ENCODE data around the gene UBQLNL.

Gene UBQLNL

GRCh38 chr11:5528495-5528894, 12.0 kb upstream of the UBQLNL start:
- no peak for DNase-seq
- TF ChIP-seq GATA1 (IDR thresholded peaks at IDR 0.05; ENCODE audit: low read depth, low read length) (no peak), POLR2A (IDR thresholded peaks at IDR 0.05; ENCODE audit: low read length) (no peak)

DNA sequence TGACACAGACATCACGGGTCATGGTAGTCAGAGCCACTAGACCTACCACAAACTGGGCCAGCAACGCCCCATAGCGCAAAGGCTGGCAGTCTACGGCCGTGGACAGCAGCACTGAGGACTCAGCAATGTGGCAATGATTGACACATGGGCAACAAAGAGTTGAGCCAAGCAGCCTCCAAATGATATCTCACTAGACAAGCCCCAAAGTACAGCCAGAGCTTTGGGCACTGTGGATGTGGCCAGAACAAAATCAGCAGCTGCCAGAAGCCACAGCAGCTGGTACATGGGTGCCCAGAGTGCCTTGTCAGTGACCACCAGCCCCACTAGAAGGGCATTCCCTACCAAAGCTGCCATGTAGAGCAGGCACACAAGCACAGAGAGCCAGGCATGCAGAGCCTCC, 11.2 kb upstream of the UBQLNL start:
- TF ChIP-seq POLR2A (IDR thresholded peaks at IDR 0.05; ENCODE audit: low read length) (no peak), GATA1 (IDR thresholded peaks at IDR 0.05; ENCODE audit: low read depth, low read length) (no peak)
- no peak for DNase-seq

- no peak for DNase-seq
These were observed 8.3 kb upstream of the UBQLNL start for GRCh38 chr11:5524756-5525155.

GRCh38 chr11:5522308-5522707, 5.8 kb upstream of the UBQLNL start:
- TF ChIP-seq POLR2A (IDR thresholded peaks at IDR 0.05; ENCODE audit: low read length) = no peak
- no peak for TF ChIP-seq GATA1 (IDR thresholded peaks at IDR 0.05; ENCODE audit: low read depth, low read length)
- DNase-seq = no peak

More at GRCh38 chr11:5524756-5525155, 8.3 kb upstream of the UBQLNL start:
- TF ChIP-seq POLR2A (IDR thresholded peaks at IDR 0.05; ENCODE audit: low read length) = no peak
- TF ChIP-seq GATA1 (IDR thresholded peaks at IDR 0.05; ENCODE audit: low read depth, low read length) = no peak

DNA sequence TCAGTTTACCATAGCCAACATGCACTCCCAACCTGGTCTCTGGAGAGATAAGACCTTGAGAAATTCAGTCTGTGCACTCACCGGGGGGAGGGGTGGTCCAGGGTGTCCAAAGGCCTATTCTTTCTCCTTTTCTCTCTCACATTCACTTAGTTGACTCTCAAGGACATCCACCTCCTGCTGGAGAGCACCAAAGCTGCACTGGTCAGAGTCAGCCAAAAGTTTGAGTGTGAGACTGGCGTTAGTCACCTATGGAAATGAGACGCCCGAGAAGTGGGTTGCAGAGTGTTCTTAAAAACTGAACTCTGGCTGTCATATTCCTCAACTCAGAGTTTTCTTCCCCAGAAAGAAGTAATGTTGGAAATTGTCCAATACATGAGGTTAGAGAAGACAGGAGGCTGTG, 5.0 kb upstream of the UBQLNL start:
- TF ChIP-seq GATA1 (IDR thresholded peaks at IDR 0.05; ENCODE audit: low read depth, low read length) (no peak), POLR2A (IDR thresholded peaks at IDR 0.05; ENCODE audit: low read length) (no peak)
- no peak for DNase-seq

DNA sequence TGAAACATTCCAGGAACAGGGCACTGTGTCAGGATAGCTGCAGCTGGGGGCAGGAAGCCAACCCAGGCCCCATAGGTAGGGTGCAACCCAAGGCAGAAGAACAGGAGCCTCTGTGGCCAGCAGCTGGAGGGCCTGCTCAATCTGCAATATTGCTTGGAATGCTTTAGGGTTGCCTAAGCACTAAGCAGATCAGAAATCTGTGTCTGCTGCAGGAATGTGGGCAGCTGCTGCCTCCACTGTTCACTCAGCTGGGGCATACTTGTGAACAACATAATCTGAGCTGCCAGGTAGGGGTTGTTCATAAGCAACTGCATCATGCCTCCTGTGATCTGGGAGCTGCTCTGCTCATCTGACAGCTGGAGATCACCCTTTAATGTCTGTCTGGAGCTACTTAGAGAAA, 1.7 kb downstream of the UBQLNL start:
- no peak for DNase-seq
- no peak for TF ChIP-seq POLR2A (IDR thresholded peaks at IDR 0.05; ENCODE audit: low read length)
- TF ChIP-seq GATA1 (IDR thresholded peaks at IDR 0.05; ENCODE audit: low read depth, low read length) = no peak

DNA sequence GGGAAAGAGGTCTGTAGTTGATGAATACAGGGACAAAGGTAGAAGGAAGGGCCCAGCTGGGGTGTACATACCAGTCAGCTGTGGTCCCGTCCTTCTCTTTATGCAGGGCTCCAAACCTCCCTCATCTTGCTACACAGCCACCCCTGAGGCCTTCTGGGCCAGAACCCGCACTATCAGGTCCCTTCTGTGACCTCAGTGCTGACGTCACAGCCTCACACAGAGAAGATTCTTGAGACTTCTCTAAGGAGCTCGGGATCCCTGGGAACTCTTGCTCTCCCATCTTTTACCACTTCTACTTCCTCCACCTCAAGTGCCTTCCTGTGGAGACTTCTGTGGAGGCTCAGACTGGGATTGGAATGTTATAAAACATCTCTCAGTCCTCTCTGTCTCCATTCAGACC, 6.7 kb downstream of the UBQLNL start, which contains the start of gene UBQLN3:
Gene UBQLN3, minus strand, starts transcription at position 155 of the 400 bp plus-strand sequence. CDS start 399 bp downstream, outside the sequence.
- DNase-seq = no peak
- no peak for TF ChIP-seq POLR2A (IDR thresholded peaks at IDR 0.05; ENCODE audit: low read length)
- no peak for TF ChIP-seq GATA1 (IDR thresholded peaks at IDR 0.05; ENCODE audit: low read depth, low read length)

DNA sequence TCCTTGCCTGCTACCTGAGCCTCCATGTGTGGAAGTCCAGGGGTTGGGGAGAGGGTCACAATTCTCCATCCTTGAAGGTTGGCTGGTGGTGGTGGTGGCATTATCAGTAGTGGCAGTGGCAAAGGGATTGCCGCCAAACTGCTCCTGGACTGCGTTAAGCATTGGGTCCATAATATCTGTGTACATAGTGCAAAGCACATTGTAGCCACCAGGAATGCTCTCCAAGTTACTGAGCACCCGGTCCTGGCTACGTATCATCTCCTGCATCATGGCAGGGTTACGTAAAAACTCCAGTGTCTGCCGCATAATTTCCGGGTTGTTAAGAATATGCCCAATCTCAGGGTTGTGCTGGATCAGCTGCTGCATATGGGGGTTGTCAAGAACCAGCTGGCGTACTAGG, 7.9 kb downstream of the UBQLNL start:
- no peak for DNase-seq

GRCh38 chr11:5507933-5508305, 8.6 kb downstream of the UBQLNL start:
- TF ChIP-seq GATA1 (IDR thresholded peaks at IDR 0.05; ENCODE audit: low read depth, low read length) (no peak), POLR2A (IDR thresholded peaks at IDR 0.05; ENCODE audit: low read length) (no peak)

More for the DNA sequence above, 7.9 kb downstream of the UBQLNL start:
- TF ChIP-seq GATA1 (IDR thresholded peaks at IDR 0.05; ENCODE audit: low read depth, low read length) = no peak
- TF ChIP-seq POLR2A (IDR thresholded peaks at IDR 0.05; ENCODE audit: low read length) = no peak

GRCh38 chr11:5507177-5507932, 9.1 kb downstream of the UBQLNL start:
- TF ChIP-seq GATA1 (IDR thresholded peaks at IDR 0.05; ENCODE audit: low read depth, low read length) = no peak
- no peak for TF ChIP-seq POLR2A (IDR thresholded peaks at IDR 0.05; ENCODE audit: low read length)
- DNase-seq = no peak

More at GRCh38 chr11:5507933-5508305, 8.6 kb downstream of the UBQLNL start:
- DNase-seq = no peak

GRCh38 chr11:5505363-5506048, 11.0 kb downstream of the UBQLNL start:
- no peak for TF ChIP-seq GATA1 (IDR thresholded peaks at IDR 0.05; ENCODE audit: low read depth, low read length)
- no peak for TF ChIP-seq POLR2A (IDR thresholded peaks at IDR 0.05; ENCODE audit: low read length)
- no peak for DNase-seq

DNA sequence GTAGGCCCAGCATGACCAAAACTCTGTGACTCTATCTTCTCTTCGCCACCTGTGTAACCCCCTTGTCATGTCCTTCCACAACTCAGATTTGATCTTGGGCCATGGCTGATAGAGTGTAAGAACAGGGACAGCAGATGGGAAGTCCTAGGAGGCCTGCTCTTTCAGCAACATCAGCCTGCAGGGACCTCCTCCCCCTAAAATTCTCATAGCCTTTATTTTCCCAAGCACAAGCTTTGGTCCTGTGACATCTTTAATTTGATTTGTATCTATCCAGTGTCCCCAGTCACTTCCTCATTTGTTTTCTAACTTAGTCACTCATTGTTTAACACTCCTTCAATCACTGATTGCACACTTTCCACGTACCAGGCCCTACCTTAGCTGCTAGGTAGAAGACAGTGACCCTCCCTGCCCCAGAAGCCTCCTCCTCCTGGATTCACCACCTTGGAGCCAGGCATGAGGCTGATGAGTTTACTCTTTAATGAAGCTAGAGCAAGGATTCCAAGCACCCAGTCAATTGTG, 12.0 kb downstream of the UBQLNL start:
- TF ChIP-seq GATA1 (IDR thresholded peaks at IDR 0.05; ENCODE audit: low read depth, low read length) = no peak
- TF ChIP-seq POLR2A (IDR thresholded peaks at IDR 0.05; ENCODE audit: low read length) = no peak
- no peak for DNase-seq

GRCh38 chr11:5500393-5500801, 16.1 kb downstream of the UBQLNL start:
- DNase-seq = no peak
- TF ChIP-seq GATA1 (IDR thresholded peaks at IDR 0.05; ENCODE audit: low read depth, low read length) (no peak), POLR2A (IDR thresholded peaks at IDR 0.05; ENCODE audit: low read length) (no peak)

- no peak for DNase-seq
- no peak for TF ChIP-seq POLR2A (IDR thresholded peaks at IDR 0.05; ENCODE audit: low read length)
These were observed 16.8 kb downstream of the UBQLNL start for GRCh38 chr11:5499671-5500070.
